ENCODE results near the gene QTRT2.

DNA sequence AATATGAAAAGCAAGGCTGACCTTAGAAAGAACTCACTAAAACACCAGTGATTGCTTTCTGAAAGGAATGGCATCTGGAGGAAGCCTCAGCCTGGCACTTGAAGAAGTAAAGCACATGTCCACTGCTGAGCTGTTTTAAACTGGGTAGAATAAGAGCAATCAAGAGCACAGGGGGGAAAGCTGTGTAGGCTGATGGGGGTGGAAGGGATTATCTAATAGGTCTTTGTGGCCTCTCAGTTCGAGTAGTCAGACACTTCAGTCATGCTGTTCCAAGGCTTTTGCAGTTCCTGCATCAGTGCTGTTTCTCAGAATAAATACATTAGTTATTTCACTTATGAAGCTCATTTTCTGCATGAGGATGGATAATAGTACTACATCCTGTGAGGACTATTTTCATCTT is 22.8 kb upstream of the QTRT2 start:
- TF ChIP-seq EZH2 (IDR thresholded peaks at IDR 0.05; ENCODE audit: low read depth, unreplicated experiment): no peak
- TF ChIP-seq CREB1 (CRISPR knock-in tag; IDR thresholded peaks at IDR 0.05; ENCODE audit: low read depth): no peak
- TF ChIP-seq, protein P1, sequence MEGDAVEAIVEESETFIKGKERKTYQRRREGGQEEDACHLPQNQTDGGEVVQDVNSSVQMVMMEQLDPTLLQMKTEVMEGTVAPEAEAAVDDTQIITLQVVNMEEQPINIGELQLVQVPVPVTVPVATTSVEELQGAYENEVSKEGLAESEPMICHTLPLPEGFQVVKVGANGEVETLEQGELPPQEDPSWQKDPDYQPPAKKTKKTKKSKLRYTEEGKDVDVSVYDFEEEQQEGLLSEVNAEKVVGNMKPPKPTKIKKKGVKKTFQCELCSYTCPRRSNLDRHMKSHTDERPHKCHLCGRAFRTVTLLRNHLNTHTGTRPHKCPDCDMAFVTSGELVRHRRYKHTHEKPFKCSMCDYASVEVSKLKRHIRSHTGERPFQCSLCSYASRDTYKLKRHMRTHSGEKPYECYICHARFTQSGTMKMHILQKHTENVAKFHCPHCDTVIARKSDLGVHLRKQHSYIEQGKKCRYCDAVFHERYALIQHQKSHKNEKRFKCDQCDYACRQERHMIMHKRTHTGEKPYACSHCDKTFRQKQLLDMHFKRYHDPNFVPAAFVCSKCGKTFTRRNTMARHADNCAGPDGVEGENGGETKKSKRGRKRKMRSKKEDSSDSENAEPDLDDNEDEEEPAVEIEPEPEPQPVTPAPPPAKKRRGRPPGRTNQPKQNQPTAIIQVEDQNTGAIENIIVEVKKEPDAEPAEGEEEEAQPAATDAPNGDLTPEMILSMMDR (conservative IDR thresholded peaks at IDR 0.05; ENCODE audit: low read depth in 2 of 2): no peak
- TF ChIP-seq, protein P2, sequence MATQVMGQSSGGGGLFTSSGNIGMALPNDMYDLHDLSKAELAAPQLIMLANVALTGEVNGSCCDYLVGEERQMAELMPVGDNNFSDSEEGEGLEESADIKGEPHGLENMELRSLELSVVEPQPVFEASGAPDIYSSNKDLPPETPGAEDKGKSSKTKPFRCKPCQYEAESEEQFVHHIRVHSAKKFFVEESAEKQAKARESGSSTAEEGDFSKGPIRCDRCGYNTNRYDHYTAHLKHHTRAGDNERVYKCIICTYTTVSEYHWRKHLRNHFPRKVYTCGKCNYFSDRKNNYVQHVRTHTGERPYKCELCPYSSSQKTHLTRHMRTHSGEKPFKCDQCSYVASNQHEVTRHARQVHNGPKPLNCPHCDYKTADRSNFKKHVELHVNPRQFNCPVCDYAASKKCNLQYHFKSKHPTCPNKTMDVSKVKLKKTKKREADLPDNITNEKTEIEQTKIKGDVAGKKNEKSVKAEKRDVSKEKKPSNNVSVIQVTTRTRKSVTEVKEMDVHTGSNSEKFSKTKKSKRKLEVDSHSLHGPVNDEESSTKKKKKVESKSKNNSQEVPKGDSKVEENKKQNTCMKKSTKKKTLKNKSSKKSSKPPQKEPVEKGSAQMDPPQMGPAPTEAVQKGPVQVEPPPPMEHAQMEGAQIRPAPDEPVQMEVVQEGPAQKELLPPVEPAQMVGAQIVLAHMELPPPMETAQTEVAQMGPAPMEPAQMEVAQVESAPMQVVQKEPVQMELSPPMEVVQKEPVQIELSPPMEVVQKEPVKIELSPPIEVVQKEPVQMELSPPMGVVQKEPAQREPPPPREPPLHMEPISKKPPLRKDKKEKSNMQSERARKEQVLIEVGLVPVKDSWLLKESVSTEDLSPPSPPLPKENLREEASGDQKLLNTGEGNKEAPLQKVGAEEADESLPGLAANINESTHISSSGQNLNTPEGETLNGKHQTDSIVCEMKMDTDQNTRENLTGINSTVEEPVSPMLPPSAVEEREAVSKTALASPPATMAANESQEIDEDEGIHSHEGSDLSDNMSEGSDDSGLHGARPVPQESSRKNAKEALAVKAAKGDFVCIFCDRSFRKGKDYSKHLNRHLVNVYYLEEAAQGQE (IDR thresholded peaks at IDR 0.05; ENCODE audit: unreplicated experiment): no peak
- no peak for TF ChIP-seq ZNF331 (CRISPR knock-in tag; IDR thresholded peaks at IDR 0.05; ENCODE audit: low read depth)
- no peak for TF ChIP-seq POLR2AphosphoS5 (IDR thresholded peaks at IDR 0.05; ENCODE audit: low read depth)
- TF ChIP-seq, protein P3, sequence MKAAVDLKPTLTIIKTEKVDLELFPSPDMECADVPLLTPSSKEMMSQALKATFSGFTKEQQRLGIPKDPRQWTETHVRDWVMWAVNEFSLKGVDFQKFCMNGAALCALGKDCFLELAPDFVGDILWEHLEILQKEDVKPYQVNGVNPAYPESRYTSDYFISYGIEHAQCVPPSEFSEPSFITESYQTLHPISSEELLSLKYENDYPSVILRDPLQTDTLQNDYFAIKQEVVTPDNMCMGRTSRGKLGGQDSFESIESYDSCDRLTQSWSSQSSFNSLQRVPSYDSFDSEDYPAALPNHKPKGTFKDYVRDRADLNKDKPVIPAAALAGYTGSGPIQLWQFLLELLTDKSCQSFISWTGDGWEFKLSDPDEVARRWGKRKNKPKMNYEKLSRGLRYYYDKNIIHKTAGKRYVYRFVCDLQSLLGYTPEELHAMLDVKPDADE (IDR thresholded peaks at IDR 0.05): no peak
- TF ChIP-seq EZH2phosphoT487 (IDR thresholded peaks at IDR 0.05; ENCODE audit: unreplicated experiment): no peak
- TF ChIP-seq NANOG (IDR thresholded peaks at IDR 0.05; ENCODE audit: borderline replicate concordance): no peak
- no peak for TF ChIP-seq STAT1 (IDR thresholded peaks at IDR 0.05; ENCODE audit: unreplicated experiment)

Data from GM23338 (cell line).